ENCODE results near the gene AMOTL2.

AMOTL2 gene

GRCh38 chr3:134314588-134315285, 59.5 kb downstream of the AMOTL2 start:
- DNase-seq (ENCODE audit: low spot score) = no peak

DNA sequence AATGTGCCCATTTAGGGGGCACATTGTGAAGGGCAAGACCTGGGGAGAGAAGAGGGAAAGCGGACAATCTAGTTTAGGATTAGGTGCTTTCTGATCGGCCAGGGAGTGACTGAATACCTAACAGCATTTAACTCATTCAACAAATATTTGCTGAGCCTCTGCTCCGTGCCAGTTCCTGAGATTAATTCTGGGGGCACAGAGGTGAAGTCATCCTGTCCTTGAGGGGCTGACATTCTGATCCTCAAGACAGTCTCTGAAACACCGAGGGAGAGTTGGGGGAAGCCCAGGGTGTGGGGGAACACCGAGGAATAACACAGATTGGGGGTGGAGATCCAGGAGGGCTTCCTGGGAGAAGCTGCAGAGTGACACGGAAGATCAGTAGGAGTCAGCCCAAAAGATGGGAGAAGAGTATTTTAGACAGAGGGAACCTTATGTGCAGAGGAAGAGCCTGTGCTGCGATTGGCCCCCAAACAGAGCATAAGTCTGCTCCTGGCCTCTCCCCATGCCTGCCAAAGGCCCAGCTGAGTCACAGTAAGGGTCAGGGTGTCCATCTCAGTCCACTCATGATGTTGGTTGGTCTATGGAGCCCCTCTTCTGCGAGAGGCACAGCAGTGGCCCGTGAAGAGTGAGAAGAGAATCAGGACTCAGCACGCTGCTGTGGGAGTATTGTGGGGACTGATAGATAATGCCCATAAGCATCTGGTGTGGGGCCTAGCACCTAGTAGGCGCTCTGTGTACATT, 60.2 kb downstream of the AMOTL2 start:
- DNase-seq (ENCODE audit: low spot score) = no peak

DNA sequence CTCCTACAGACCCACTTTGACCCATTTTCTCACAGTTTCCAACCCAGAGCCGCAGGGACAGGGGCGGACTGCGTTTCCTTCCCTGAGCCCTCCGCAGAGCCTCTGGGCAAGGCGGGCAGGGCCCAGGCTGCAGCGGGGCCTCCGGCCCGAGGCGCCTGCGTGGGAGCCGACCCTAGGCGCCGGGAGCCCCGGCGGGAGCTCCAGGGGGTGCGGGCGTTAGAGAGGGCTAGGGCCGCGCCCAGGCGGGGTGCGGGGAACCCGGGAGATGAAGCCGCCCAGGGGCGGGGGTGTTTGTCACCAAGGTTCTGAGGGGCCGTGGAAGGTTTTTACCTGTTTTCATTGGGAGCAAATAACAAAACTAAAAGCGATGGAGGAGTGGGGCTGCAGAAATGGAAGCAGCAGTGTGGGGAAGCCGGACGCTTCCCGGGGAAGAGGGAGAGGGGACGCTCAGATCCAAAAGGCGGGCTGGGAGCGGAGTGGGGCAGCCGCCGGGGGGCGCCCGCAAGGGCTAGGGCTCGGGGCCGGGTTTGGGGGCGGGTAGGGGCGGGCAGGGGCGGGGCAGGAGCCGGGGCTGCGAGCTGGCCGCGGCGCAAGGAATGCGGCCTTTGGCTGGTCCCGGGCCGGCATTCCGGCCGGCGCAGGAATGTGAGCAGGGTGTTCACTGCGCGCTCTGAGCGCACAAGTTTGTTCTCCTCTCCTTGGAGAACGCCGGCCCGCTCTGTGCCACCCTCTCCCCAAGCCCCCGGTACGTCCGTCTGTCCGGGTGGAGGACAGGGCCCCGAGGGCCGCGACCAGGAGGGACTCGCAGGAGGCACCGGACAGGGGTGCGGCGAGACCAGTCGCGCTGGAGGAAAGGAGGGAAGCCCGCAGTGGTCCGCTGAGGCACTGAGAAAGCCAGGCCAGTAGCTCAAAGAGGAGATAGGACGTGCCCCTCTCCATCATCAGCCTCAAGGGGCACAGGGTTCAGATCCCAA, 61.1 kb downstream of the AMOTL2 start:
- DNase-seq (ENCODE audit: low spot score) = no peak

- DNase-seq (ENCODE audit: low spot score) = no peak
Measured at GRCh38 chr3:134312072-134312872, 62.0 kb downstream of the AMOTL2 start.

DNA sequence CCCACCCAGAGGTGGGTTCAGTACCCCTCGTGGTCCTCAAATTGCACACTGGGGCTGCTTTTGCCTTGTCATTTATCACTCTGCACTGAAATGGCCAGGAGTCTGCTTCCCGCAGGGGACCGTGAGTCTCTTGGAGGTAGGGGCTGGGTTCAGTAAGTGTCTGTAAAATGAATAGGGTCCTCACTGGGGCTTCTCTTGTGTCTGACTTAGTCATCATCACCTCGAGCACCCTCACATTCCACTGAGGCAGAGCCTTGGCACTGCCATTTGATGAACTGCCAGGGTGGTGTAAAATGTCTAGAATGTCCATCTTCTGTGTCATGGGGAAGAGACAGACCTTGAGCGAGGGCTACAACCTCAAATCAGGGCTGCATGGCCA, 62.6 kb downstream of the AMOTL2 start:
- no peak for DNase-seq (ENCODE audit: low spot score)

- no peak for DNase-seq (ENCODE audit: low spot score)
Measured at GRCh38 chr3:134311265-134311664, 63.0 kb downstream of the AMOTL2 start.

- no peak for DNase-seq (ENCODE audit: low spot score)
Measured at GRCh38 chr3:134309987-134310700, 64.1 kb downstream of the AMOTL2 start.

GRCh38 chr3:134308350-134308891, 65.8 kb downstream of the AMOTL2 start:
- peak; percentile 85 for DNase-seq (ENCODE audit: low spot score)

- DNase-seq (ENCODE audit: low spot score) = no peak
Measured at GRCh38 chr3:134307425-134307824, 66.8 kb downstream of the AMOTL2 start.

- no peak for DNase-seq (ENCODE audit: low spot score)
Measured at GRCh38 chr3:134306320-134306719, 67.9 kb downstream of the AMOTL2 start.

All from D341Med (cell line).